ENCODE measurements around the gene CETP.

GRCh38 chr16:56970934-56971767 lies 9.4 kb downstream of the CETP start:
- TF ChIP-seq RFX3 (CRISPR knock-in tag; IDR thresholded peaks at IDR 0.05): no peak
- TF ChIP-seq KDM5B (CRISPR knock-in tag; IDR thresholded peaks at IDR 0.05; ENCODE audit: borderline replicate concordance): no peak
- no peak for TF ChIP-seq EP300 (IDR thresholded peaks at IDR 0.05; ENCODE audit: low read depth in 2 of 2, low read length in 2 of 2)
- TF ChIP-seq EP300 (CRISPR knock-in tag; IDR thresholded peaks at IDR 0.05; ENCODE audit: borderline replicate concordance): no peak
- no peak for TF ChIP-seq AFF4 (CRISPR knock-in tag; IDR thresholded peaks at IDR 0.05)
